Endodermal cell (in vitro differentiated cells): ENCODE results near the gene SCAF4. TPM values are rescaled to one million over a fixed set of nuclear protein-coding genes. Genes with fewer than 3 reads are reported as not detected.

Source experiments
- DNase-seq: peaks from one replicate; pipeline ENCODE4 v3.0.0-alpha.2; 2017
- H3K27ac ChIP-seq: 2 replicates; pipeline ENCODE4 v1.5.1; 2013; ENCODE audit warnings: mild to moderate bottlenecking, low read depth, low read length, moderate library complexity
- H3K27me3 ChIP-seq: 2 replicates; pipeline ENCODE4 v1.6.1; 2013; ENCODE audit warnings: mild to moderate bottlenecking, low read length, moderate library complexity; ENCODE audit not compliant: insufficient read depth, control insufficient read depth, poor library complexity, severe bottlenecking
- H3K36me3 ChIP-seq: 2 replicates; pipeline ENCODE4 v1.7.0; 2013; ENCODE audit warnings: mild to moderate bottlenecking, low read length, moderate library complexity; ENCODE audit not compliant: control insufficient read depth, insufficient read depth
- H3K4me1 ChIP-seq: one replicate; pipeline ENCODE4 v1.7.0; 2013; ENCODE audit warnings: low read length; ENCODE audit not compliant: control insufficient read depth, insufficient read depth
- H3K4me3 ChIP-seq: 2 replicates; pipeline ENCODE4 v1.5.1; 2013; ENCODE audit warnings: mild to moderate bottlenecking, low read length, moderate library complexity
- H3K9ac ChIP-seq: 2 replicates; pipeline ENCODE4 v1.6.1; 2013; ENCODE audit warnings: mild to moderate bottlenecking, low read length, moderate library complexity; ENCODE audit not compliant: poor library complexity, severe bottlenecking; ENCODE audit errors: extremely low read depth
- H3K9me3 ChIP-seq: 2 replicates; pipeline ENCODE4 v1.6.1; 2013; ENCODE audit warnings: mild to moderate bottlenecking, low read length, moderate library complexity; ENCODE audit not compliant: control insufficient read depth
- H3K27ac Mint-ChIP-seq: 2 replicates; pipeline ENCODE4 v1.8.0; 2020; ENCODE audit warnings: mixed read lengths
- H3K27me3 Mint-ChIP-seq: 2 replicates; pipeline ENCODE4 v1.8.0; 2021; ENCODE audit warnings: mild to moderate bottlenecking, mixed read lengths; ENCODE audit not compliant: insufficient read depth
- H3K36me3 Mint-ChIP-seq: 2 replicates; pipeline ENCODE4 v1.8.0; 2020; ENCODE audit warnings: low read depth, mixed read lengths
- H3K4me1 Mint-ChIP-seq: 2 replicates; pipeline ENCODE4 v1.8.0; 2020; ENCODE audit warnings: mixed read lengths
- H3K4me3 Mint-ChIP-seq: 2 replicates; pipeline ENCODE4 v1.8.0; 2020; ENCODE audit warnings: mild to moderate bottlenecking, moderate library complexity, mixed read lengths
- H3K9me3 Mint-ChIP-seq: 2 replicates; pipeline ENCODE4 v1.8.0; 2020; ENCODE audit warnings: mild to moderate bottlenecking, mixed read lengths
- CTCF ChIP-seq: fragments of 200-600 bp; sonication (generic); conservative IDR thresholded peaks from 2 replicates; pipeline ENCODE4 v1.5.0; 2021; ENCODE audit warnings: antibody characterized with exemption, mild to moderate bottlenecking
- WGBS, 2 experiments: methylation state at CpG; one replicate each; pipeline versions ENCODE4 v1.1.5 to v1.1.7; 2013; ENCODE audit warnings: missing lambda C conversion rate in 2 of 2, mixed read lengths in 1 of 2; ENCODE audit not compliant: insufficient coverage in 1 of 2, insufficient read length in 1 of 2; 5-methylcytosine and 5-hydroxymethylcytosine counted together
- long read RNA-seq, 4 experiments: library from polyadenylated mRNA in 2 of 4; library from RNA in 1 of 4; library from capped mRNA in 1 of 4; stranded (forward) in 3 of 4; unstranded in 1 of 4; transcript quantifications; one replicate each; pipeline ENCODE4 v2.0.0, GENCODE V29; 2020 to 2021; ENCODE audit warnings: inconsistent platforms in 1 of 4
- polyA plus RNA-seq, 2 experiments: library from polyadenylated mRNA; stranded (reverse); fragments of 50-300 nt; gene quantifications; one replicate each; pipeline ENCODE4 v1.2.3, GENCODE V29; 2013
- total RNA-seq, 2 donors: library from RNA; stranded (reverse); fragmentation: NEBNext Ultra II Directional in 1 of 2; extraction: Animal tissue kit (Norgen Biotek cat#: 25700) in 1 of 2; gene quantifications; 2 replicates in 1 of 2; 3 replicates in 1 of 2; pipeline ENCODE4 v1.2.1, GENCODE V29; 2021

The SCAF4 gene, protein sequence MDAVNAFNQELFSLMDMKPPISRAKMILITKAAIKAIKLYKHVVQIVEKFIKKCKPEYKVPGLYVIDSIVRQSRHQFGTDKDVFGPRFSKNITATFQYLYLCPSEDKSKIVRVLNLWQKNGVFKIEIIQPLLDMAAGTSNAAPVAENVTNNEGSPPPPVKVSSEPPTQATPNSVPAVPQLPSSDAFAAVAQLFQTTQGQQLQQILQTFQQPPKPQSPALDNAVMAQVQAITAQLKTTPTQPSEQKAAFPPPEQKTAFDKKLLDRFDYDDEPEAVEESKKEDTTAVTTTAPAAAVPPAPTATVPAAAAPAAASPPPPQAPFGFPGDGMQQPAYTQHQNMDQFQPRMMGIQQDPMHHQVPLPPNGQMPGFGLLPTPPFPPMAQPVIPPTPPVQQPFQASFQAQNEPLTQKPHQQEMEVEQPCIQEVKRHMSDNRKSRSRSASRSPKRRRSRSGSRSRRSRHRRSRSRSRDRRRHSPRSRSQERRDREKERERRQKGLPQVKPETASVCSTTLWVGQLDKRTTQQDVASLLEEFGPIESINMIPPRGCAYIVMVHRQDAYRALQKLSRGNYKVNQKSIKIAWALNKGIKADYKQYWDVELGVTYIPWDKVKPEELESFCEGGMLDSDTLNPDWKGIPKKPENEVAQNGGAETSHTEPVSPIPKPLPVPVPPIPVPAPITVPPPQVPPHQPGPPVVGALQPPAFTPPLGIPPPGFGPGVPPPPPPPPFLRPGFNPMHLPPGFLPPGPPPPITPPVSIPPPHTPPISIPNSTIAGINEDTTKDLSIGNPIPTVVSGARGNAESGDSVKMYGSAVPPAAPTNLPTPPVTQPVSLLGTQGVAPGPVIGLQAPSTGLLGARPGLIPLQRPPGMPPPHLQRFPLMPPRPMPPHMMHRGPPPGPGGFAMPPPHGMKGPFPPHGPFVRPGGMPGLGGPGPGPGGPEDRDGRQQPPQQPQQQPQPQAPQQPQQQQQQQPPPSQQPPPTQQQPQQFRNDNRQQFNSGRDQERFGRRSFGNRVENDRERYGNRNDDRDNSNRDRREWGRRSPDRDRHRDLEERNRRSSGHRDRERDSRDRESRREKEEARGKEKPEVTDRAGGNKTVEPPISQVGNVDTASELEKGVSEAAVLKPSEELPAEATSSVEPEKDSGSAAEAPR
- 10 to 100 TPM; 61.3 to 67.8 TPM for total RNA-seq
- polyA plus RNA-seq (2013, experiment 1 of 2): 50.3 TPM
- 43.0 TPM for polyA plus RNA-seq (2013, experiment 2 of 2)
- long read RNA-seq, experiment 1, partial matches to known transcripts: 1 of 15 reads
- long read RNA-seq, experiment 1, other reads (novel, unspliced or antisense): 14 of 15 reads
- long read RNA-seq, experiment 2, full-length matches to known transcripts: 73 of 97 reads
- long read RNA-seq, experiment 2, partial matches to known transcripts: 7 of 97 reads
- long read RNA-seq, experiment 2, other reads (novel, unspliced or antisense): 17 of 97 reads
- long read RNA-seq, experiment 3, full-length matches to known transcripts: 68 of 102 reads
- long read RNA-seq, experiment 3, partial matches to known transcripts: 17 of 102 reads
- long read RNA-seq, experiment 3, other reads (novel, unspliced or antisense): 17 of 102 reads
- long read RNA-seq, experiment 4, partial matches to known transcripts: 0 of 2 reads
- long read RNA-seq, experiment 4, other reads (novel, unspliced or antisense): 2 of 2 reads

DNA sequence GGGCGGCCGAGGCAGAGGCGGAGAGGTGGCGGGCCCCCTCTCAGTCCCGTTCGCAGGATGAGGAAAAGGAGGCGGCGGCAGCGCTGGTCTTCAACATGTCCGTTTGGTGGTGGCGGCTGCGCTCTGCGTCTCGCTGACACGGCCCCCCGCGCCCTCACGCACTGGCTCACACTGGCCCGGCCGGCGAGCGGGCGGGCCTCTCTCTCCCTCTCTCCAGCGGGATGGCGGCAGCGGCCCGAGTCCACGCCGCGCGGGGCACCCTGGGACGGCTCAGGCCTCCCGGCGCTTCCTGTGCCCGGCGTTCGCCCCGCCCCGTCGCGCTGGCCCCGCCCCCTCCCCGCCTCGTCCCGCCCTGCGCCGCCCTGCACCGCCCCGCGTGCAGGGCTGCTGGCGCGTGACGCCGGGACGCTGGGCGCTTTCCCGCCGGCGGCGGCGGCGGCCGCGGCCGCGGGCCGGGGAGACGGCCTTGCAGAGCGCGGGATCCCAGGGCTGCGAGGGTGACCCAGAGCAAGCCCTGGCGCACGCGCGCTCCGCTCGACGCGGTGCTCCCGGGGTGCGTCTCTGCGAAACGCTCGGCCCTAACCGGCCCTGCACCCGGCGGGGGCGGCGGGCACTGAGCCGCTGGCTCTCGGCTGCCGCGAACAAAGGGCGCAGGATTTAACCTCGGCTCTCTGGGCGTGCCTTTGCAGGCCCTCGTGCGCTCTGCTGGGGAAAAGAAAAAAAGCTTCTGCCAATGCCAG, at the start of gene SCAF4:
SCAF4 (minus strand) TSS at position 262 of the 740 bp plus-strand sequence. CDS start 426 bp downstream, outside the sequence.
- Mint-ChIP-seq H3K27me3 (peaks cover 4% of the 10 kb centered on the region), H3K4me1 (peaks cover 5% of the 10 kb centered on the region), H3K27ac (peak within 1 kb of the TSS; percentile 88), H3K36me3 (peaks cover 6% of the 10 kb centered on the region), H3K9me3 (no peaks in the 10 kb centered on the region), H3K4me3 (no peak within 1 kb of the TSS)
- Histone ChIP-seq H3K9me3 (no peaks in the 10 kb centered on the region), H3K27me3 (no peaks in the 10 kb centered on the region), H3K4me1 (peaks cover 5% of the 10 kb centered on the region), H3K4me3 (peak within 1 kb of the TSS; percentile 83), H3K36me3 (peaks cover 4% of the 10 kb centered on the region), H3K27ac (peak within 1 kb of the TSS; percentile 99), H3K9ac (peak within 1 kb of the TSS; percentile 85)
- DNase-seq: peak; percentile 96
- WGBS, 2 experiments: 0% methylated on average over 8 to 98 of the region's 98 CpGs
- TF ChIP-seq CTCF: no peak

DNA sequence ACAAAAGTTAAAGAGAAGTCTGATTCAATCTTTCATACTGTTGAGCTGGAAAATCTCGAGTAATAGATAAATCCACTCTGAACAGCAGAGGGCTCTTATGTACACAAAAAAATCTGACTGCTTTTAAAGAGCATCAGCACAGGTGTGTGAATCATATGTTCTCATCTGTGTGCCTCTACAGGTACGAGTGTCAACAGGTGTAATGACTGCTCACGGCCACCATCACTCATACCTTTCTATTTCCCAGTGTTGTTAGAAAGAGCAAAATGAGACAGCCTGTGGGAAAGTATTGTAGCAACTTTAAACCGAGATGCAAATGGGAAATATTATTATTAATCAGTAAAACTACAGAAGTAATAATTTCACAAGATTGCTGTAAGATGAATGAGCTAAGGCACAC, 49.0 kb upstream of the SCAF4 start:
- no peaks in the 10 kb centered on the region for H3K9me3 ChIP-seq
- no peaks in the 10 kb centered on the region for H3K4me1 ChIP-seq
- Mint-ChIP-seq H3K4me1 (no peaks in the 10 kb centered on the region), H3K27me3 (peaks cover 37% of the 10 kb centered on the region), H3K4me3 (no peak overlapping the region), H3K27ac (no peak overlapping the region), H3K9me3 (peaks cover 2% of the 10 kb centered on the region), H3K36me3 (no peaks in the 10 kb centered on the region)
- no peak overlapping the region for H3K9ac ChIP-seq
- H3K4me3 ChIP-seq: no peak overlapping the region
- 87 to 90% methylated on average over 2 to 3 of the region's 4 CpGs for WGBS, 2 experiments
- TF ChIP-seq CTCF: peak; percentile 44
- H3K27me3 ChIP-seq: peaks cover 29% of the 10 kb centered on the region
- no peak overlapping the region for H3K27ac ChIP-seq
- DNase-seq: no peak
- no peaks in the 10 kb centered on the region for H3K36me3 ChIP-seq
